ENCODE data around the gene TRMT112. TPM values are rescaled to one million over a fixed set of nuclear protein-coding genes. Genes with fewer than 3 reads are reported as not detected.

Gene TRMT112
- total and polyA plus RNA-seq, 2 donors from 2014 or later = 172 to 291 TPM

- Histone ChIP-seq H3K36me3 (ENCODE audit: control insufficient read depth in 2 of 3, insufficient read depth in 3 of 3, low read length in 3 of 3) (peaks cover 0 to 4% (median 0%) of the 10 kb centered on the region in 3 donors), H3K4me1 (ENCODE audit: control insufficient read depth in 2 of 3, insufficient read depth in 2 of 3, low read depth in 1 of 3, low read length in 3 of 3) (peaks cover 0 to 9% (median 6%) of the 10 kb centered on the region in 3 donors), H3K4me3 (ENCODE audit: low read length in 3 of 3) (no peak overlapping the region), H3K9me3 (ENCODE audit: control insufficient read depth in 2 of 3, insufficient read depth in 1 of 3, low read length in 3 of 3) (no peaks in the 10 kb centered on the region), H3K27me3 (ENCODE audit: control insufficient read depth, insufficient read depth, low read length) (no peaks in the 10 kb centered on the region), H3K9ac (ENCODE audit: low read length in 3 of 3) (no peak overlapping the region), H3K27ac (ENCODE audit: low read depth in 2 of 2, low read length in 2 of 2) (no peak overlapping the region)
- TF ChIP-seq, protein P1, sequence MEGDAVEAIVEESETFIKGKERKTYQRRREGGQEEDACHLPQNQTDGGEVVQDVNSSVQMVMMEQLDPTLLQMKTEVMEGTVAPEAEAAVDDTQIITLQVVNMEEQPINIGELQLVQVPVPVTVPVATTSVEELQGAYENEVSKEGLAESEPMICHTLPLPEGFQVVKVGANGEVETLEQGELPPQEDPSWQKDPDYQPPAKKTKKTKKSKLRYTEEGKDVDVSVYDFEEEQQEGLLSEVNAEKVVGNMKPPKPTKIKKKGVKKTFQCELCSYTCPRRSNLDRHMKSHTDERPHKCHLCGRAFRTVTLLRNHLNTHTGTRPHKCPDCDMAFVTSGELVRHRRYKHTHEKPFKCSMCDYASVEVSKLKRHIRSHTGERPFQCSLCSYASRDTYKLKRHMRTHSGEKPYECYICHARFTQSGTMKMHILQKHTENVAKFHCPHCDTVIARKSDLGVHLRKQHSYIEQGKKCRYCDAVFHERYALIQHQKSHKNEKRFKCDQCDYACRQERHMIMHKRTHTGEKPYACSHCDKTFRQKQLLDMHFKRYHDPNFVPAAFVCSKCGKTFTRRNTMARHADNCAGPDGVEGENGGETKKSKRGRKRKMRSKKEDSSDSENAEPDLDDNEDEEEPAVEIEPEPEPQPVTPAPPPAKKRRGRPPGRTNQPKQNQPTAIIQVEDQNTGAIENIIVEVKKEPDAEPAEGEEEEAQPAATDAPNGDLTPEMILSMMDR (IDR thresholded peaks at IDR 0.05; ENCODE audit: borderline replicate concordance, extremely low read depth, insufficient read depth) = no peak
- intact Hi-C loops (cut with DNase I) = no loop called here
- DNase-seq (no peak), FAIRE-seq (no peak)
These were observed 6.0 kb upstream of the TRMT112 start for GRCh38 chr11:64323373-64323772.

DNA sequence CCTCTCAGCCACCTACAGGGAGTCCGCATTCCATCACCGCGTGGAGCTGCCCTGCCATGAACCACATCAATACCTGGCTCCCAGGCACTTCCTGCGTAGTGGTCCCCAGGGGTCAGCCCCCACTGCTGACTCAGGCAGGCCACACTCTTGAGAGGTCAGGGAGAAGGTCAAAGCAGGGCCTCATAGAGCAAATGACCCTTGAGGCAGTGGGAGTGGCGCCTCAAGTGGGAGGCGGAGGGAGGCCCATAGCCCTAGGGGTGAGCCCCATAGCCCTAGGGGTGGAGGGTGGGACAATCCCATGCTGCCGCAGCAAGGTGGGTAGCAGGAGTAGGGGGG lies 5.5 kb upstream of the TRMT112 start:
- no peak overlapping the region for H3K27ac ChIP-seq (ENCODE audit: low read depth in 2 of 2, low read length in 2 of 2)
- intact Hi-C loops (cut with DNase I) = no loop called here
- TF ChIP-seq, protein P1 (IDR thresholded peaks at IDR 0.05; ENCODE audit: borderline replicate concordance, extremely low read depth, insufficient read depth) = no peak
- peaks cover 0 to 9% (median 6%) of the 10 kb centered on the region in 3 donors for H3K4me1 ChIP-seq (ENCODE audit: control insufficient read depth in 2 of 3, insufficient read depth in 2 of 3, low read depth in 1 of 3, low read length in 3 of 3)
- H3K9me3 ChIP-seq (ENCODE audit: control insufficient read depth in 2 of 3, insufficient read depth in 1 of 3, low read length in 3 of 3) = no peaks in the 10 kb centered on the region
- DNase-seq = no peak
- H3K9ac ChIP-seq (ENCODE audit: low read length in 3 of 3) = no peak overlapping the region
- no peak overlapping the region for H3K4me3 ChIP-seq (ENCODE audit: low read length in 3 of 3)
- no peak for FAIRE-seq
- no peaks in the 10 kb centered on the region for H3K27me3 ChIP-seq (ENCODE audit: control insufficient read depth, insufficient read depth, low read length)
- peaks cover 0 to 4% (median 0%) of the 10 kb centered on the region in 3 donors for H3K36me3 ChIP-seq (ENCODE audit: control insufficient read depth in 2 of 3, insufficient read depth in 3 of 3, low read length in 3 of 3)

- DNase-seq (no peak), FAIRE-seq (no peak)
- Histone ChIP-seq H3K36me3 (ENCODE audit: control insufficient read depth in 2 of 3, insufficient read depth in 3 of 3, low read length in 3 of 3) (peaks cover 0 to 4% (median 0%) of the 10 kb centered on the region in 3 donors), H3K9me3 (ENCODE audit: control insufficient read depth in 2 of 3, insufficient read depth in 1 of 3, low read length in 3 of 3) (no peaks in the 10 kb centered on the region), H3K27me3 (ENCODE audit: control insufficient read depth, insufficient read depth, low read length) (no peaks in the 10 kb centered on the region), H3K4me1 (ENCODE audit: control insufficient read depth in 2 of 3, insufficient read depth in 2 of 3, low read depth in 1 of 3, low read length in 3 of 3) (peaks cover 0 to 9% (median 6%) of the 10 kb centered on the region in 3 donors), H3K4me3 (ENCODE audit: low read length in 3 of 3) (no peak overlapping the region), H3K27ac (ENCODE audit: low read depth in 2 of 2, low read length in 2 of 2) (no peak overlapping the region), H3K9ac (ENCODE audit: low read length in 3 of 3) (no peak overlapping the region)
- intact Hi-C loops (cut with DNase I) = no loop called here
- TF ChIP-seq, protein P1 (IDR thresholded peaks at IDR 0.05; ENCODE audit: borderline replicate concordance, extremely low read depth, insufficient read depth) = no peak
These were observed 4.2 kb upstream of the TRMT112 start for GRCh38 chr11:64321533-64321932.

DNA sequence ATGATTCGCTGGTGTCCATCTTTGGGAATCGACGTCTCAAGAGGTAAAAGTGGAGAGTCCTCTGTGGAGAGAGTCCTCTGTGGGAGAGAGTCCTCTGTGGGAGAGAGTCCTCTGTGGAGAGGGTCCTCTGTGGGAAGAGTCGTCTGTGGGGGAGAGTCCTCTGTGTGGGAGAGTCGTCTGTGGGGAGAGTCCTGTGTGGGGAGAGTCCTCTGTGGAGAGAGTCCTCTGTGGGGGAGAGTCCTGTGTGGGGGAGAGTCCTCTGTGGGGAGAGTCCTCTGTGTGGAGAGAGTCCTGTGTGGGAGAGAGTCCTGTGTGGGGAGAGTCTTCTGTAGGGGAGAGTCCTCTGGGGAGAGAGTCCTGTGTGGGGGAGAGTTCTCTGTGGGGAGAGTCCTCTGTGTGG lies 3.7 kb upstream of the TRMT112 start:
- TF ChIP-seq, protein P1 (IDR thresholded peaks at IDR 0.05; ENCODE audit: borderline replicate concordance, extremely low read depth, insufficient read depth) = no peak
- Histone ChIP-seq H3K36me3 (ENCODE audit: control insufficient read depth in 2 of 3, insufficient read depth in 3 of 3, low read length in 3 of 3) (peaks cover 0 to 4% (median 0%) of the 10 kb centered on the region in 3 donors), H3K4me3 (ENCODE audit: low read length in 3 of 3) (no peak overlapping the region), H3K27me3 (ENCODE audit: control insufficient read depth, insufficient read depth, low read length) (no peaks in the 10 kb centered on the region), H3K9ac (ENCODE audit: low read length in 3 of 3) (no peak overlapping the region), H3K4me1 (ENCODE audit: control insufficient read depth in 2 of 3, insufficient read depth in 2 of 3, low read depth in 1 of 3, low read length in 3 of 3) (peaks cover 0 to 12% (median 6%) of the 10 kb centered on the region in 3 donors), H3K9me3 (ENCODE audit: control insufficient read depth in 2 of 3, insufficient read depth in 1 of 3, low read length in 3 of 3) (no peaks in the 10 kb centered on the region), H3K27ac (ENCODE audit: low read depth in 2 of 2, low read length in 2 of 2) (no peak overlapping the region)
- no peak for DNase-seq
- FAIRE-seq = no peak
- intact Hi-C loops (cut with DNase I) = no loop called here

All from kidney (tissue), 14 donors.